HEK293T (cell line): ENCODE results near the gene CD164L2.

Experiments
- CTCF ChIA-PET: fragments of 350-600 bp; formaldehyde crosslinking; extraction: SDS; loops from one replicate; lab custom pipeline; 2021; ENCODE audit warnings: antibody characterized with exemption, inconsistent platforms; lab: Yijun Ruan, JAX
- POLR2A ChIA-PET: fragments of 350-600 bp; formaldehyde crosslinking; extraction: SDS; loops from one replicate; lab custom pipeline; 2020; ENCODE audit warnings: antibody characterized with exemption, inconsistent platforms; lab: Yijun Ruan, JAX
- DNase-seq: peaks from one replicate; pipeline ENCODE4 v3.0.0; 2012; ENCODE audit warnings: mixed read lengths; ENCODE audit errors: extremely low spot score
- ARNT ChIP-seq: fragments of 450-650 bp; IDR thresholded peaks from 2 replicates; pipeline ENCODE4 v1.6.1; 2017; ENCODE audit warnings: mild to moderate bottlenecking
- BHLHE40 ChIP-seq: fragments of 450-650 bp; IDR thresholded peaks from 2 replicates; pipeline ENCODE4 v1.6.1; 2016; ENCODE audit warnings: mild to moderate bottlenecking, moderate library complexity, borderline replicate concordance
- CTBP1 ChIP-seq: fragments of 450-650 bp; IDR thresholded peaks from 2 replicates; pipeline ENCODE4 v1.6.1; 2016; ENCODE audit warnings: borderline replicate concordance
- ELF4 ChIP-seq: fragments of 450-650 bp; IDR thresholded peaks from 2 replicates; pipeline ENCODE4 v1.6.1; 2017; ENCODE audit warnings: antibody characterized with exemption
- FOXA1 ChIP-seq: fragments of 450-650 bp; IDR thresholded peaks from 2 replicates; pipeline ENCODE4 v1.6.1; 2016; ENCODE audit warnings: mild to moderate bottlenecking
- FOXK2 ChIP-seq: fragments of 450-650 bp; IDR thresholded peaks from 2 replicates; pipeline ENCODE4 v1.6.1; 2016; ENCODE audit warnings: mild to moderate bottlenecking
- FOXM1 ChIP-seq: fragments of 450-650 bp; IDR thresholded peaks from 2 replicates; pipeline ENCODE4 v1.6.1; 2017; ENCODE audit warnings: mild to moderate bottlenecking, borderline replicate concordance
- HDGF ChIP-seq: fragments of 450-650 bp; IDR thresholded peaks from 2 replicates; pipeline ENCODE4 v1.6.1; 2017; ENCODE audit warnings: antibody characterized with exemption, borderline replicate concordance
- L3MBTL2 ChIP-seq: fragments of 450-650 bp; conservative IDR thresholded peaks from 2 replicates; pipeline ENCODE4 v1.6.1; 2016; ENCODE audit warnings: mild to moderate bottlenecking
- LEF1 ChIP-seq: fragments of 450-650 bp; IDR thresholded peaks from 2 replicates; pipeline ENCODE4 v1.6.1; 2017; ENCODE audit warnings: mild to moderate bottlenecking, borderline replicate concordance
- NFRKB ChIP-seq: fragments of 450-650 bp; IDR thresholded peaks from 2 replicates; pipeline ENCODE4 v1.6.1; 2016; ENCODE audit warnings: mild to moderate bottlenecking, moderate library complexity
- SP1 ChIP-seq: fragments of 450-650 bp; IDR thresholded peaks from 2 replicates; pipeline ENCODE4 v1.6.1; 2017
- SUZ12 ChIP-seq: fragments of 450-650 bp; IDR thresholded peaks from 2 replicates; pipeline ENCODE4 v1.6.1; 2016; ENCODE audit warnings: mild to moderate bottlenecking
- TARDBP ChIP-seq: fragments of 450-650 bp; IDR thresholded peaks from 2 replicates; pipeline ENCODE4 v1.6.1; 2016
- ZNF384 ChIP-seq: fragments of 450-650 bp; IDR thresholded peaks from 2 replicates; pipeline ENCODE4 v1.6.1; 2016
- TF ChIP-seq, protein P1 (sequence below): fragments of 450-650 bp; IDR thresholded peaks from 2 replicates; pipeline ENCODE4 v1.6.1; 2016

CD164L2 gene

DNA sequence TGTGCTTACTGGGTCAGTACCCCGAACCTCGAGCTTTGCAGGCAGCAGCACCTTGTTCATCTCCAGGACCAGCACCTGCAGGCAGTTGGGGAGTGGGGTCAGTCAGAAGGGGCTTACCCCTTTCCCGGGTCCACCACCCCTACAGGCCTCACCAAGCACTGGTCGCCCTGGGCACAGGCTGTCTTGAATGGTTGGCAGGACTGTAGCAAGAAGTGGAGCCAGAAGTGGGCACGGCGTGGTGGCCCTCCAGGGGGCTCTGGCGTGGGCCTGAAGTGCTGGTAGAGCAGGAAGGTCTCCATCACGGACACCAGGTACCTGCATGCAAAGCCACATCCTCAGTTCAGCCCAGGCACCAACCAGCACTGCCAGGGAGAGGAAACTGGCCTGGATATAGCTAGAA is 21.6 kb downstream of the CD164L2 start:
- TF ChIP-seq FOXK2 (no peak), FOXM1 (no peak), HDGF (no peak), BHLHE40 (no peak), CTBP1 (no peak), ZNF384 (no peak), SP1 (no peak), TARDBP (no peak), NFRKB (no peak), SUZ12 (no peak), ARNT (no peak), L3MBTL2 (no peak), LEF1 (no peak)
- TF ChIP-seq, protein P1, sequence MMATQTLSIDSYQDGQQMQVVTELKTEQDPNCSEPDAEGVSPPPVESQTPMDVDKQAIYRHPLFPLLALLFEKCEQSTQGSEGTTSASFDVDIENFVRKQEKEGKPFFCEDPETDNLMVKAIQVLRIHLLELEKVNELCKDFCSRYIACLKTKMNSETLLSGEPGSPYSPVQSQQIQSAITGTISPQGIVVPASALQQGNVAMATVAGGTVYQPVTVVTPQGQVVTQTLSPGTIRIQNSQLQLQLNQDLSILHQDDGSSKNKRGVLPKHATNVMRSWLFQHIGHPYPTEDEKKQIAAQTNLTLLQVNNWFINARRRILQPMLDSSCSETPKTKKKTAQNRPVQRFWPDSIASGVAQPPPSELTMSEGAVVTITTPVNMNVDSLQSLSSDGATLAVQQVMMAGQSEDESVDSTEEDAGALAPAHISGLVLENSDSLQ = no peak
- ChIA-PET CTCF (no interaction called here), POLR2A (no interaction called here)
- no peak for DNase-seq

DNA sequence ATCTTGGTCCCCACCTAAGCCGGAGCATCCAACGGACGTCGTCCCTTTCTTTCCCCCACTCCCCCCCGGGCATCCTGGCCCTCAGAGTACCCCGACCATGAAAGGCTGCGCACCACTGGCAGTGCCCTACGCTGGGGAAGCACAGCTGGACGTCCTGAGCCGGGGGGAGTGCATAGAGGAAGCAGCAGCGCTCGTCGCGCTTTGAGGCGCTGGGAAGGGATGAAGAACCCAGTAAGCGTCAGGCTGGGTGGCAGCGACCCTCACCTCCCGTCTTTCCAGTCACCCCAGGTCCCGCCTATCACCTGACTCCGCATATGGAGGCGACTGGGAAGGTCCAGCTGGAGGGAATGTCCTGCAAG is 22.1 kb downstream of the CD164L2 start:
- ChIA-PET CTCF (interaction anchor here (0.9 kb wide), 1 partner anchor 45 kb away, joined by 5 read pairs; no protein-coding TSS in a partner anchor), POLR2A (no interaction called here)

DNA sequence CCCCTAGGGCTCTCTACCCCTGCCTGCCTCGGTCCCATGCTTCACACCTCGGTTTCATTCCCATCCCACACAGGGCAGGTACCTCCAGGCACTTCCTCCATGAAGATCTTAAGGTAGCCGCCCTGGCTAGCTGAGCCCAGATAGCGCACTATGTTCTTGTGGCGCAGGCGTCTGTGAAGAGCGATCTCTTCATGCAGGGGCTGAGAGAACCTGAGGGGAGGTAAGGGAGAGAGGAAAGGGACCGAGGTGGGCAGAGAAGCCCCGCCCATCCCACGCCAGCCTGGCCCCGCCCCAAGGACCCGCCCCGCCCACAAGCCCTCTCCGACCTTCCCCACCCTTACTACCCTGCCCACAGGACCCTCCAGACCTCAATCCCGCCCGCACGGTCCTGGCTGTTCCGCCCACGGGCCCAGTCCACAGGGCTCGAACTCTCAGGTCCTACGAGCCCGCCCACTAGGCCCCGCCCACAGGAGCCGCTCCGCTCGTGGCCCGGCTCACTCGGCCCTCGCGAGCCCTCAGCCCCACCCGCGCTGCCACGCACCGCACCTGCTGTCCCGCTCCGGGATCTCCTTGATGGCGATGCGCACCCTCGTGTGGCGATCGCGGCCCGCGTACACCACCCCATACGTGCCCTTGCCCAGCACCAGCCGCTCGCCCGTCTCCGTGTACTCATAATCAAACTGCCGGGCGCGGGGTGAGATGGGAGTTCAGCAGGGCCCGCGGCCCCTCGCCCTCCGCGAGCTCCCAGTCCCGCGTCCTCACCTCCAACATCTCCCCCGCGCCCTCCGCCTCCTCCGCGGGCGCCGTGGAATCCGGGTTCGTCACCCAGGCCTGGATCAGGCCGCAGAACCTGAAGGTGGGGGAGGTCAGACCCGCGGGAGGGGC is 22.7 kb downstream of the CD164L2 start:
- ChIA-PET CTCF (interaction anchor here (0.9 kb wide), 1 partner anchor 45 kb away, joined by 5 read pairs; no protein-coding TSS in a partner anchor), POLR2A (no interaction called here)
- no peak for DNase-seq
- no peak for TF ChIP-seq ELF4
- TF ChIP-seq HDGF = no peak
- no peak for TF ChIP-seq ZNF384
- TF ChIP-seq TARDBP = no peak
- no peak for TF ChIP-seq BHLHE40
- no peak for TF ChIP-seq SUZ12

More for the DNA sequence above, 22.1 kb downstream of the CD164L2 start:
- DNase-seq = no peak
- TF ChIP-seq HDGF (no peak), TARDBP (no peak), LEF1 (no peak), NFRKB (no peak), FOXK2 (no peak), ZNF384 (no peak), L3MBTL2 (no peak)

- POLR2A ChIA-PET = no interaction called here
- no peak for TF ChIP-seq ZNF384
- TF ChIP-seq SP1 = no peak
- TF ChIP-seq ELF4 = no peak
- TF ChIP-seq FOXM1 = no peak
- no peak for TF ChIP-seq FOXA1
- TF ChIP-seq, protein P1 = no peak
- no peak for TF ChIP-seq BHLHE40
- TF ChIP-seq L3MBTL2 = no peak
- no peak for TF ChIP-seq SUZ12
- TF ChIP-seq HDGF = no peak
- no peak for TF ChIP-seq FOXK2
- no peak for TF ChIP-seq TARDBP
- TF ChIP-seq LEF1 = no peak
- TF ChIP-seq CTBP1 = no peak
- CTCF ChIA-PET = no interaction called here
- no peak for DNase-seq
Observed at GRCh38 chr1:27359822-27360158, 23.3 kb downstream of the CD164L2 start.

- CTCF ChIA-PET = interaction anchor here (1.1 kb wide), 1 partner anchor 10 kb away, joined by 3 read pairs; no protein-coding TSS in a partner anchor
- POLR2A ChIA-PET = no interaction called here
- TF ChIP-seq, protein P1 = no peak
- TF ChIP-seq FOXM1 (no peak), LEF1 (no peak), CTBP1 (no peak), SUZ12 (no peak), L3MBTL2 (no peak), FOXK2 (no peak), FOXA1 (no peak)
- no peak for DNase-seq
Observed at GRCh38 chr1:27358928-27359313, 24.2 kb downstream of the CD164L2 start.
